ENCODE results near the gene OLIG1. TPM values are rescaled to one million over a fixed set of nuclear protein-coding genes. Genes with fewer than 3 reads are reported as not detected.

The OLIG1 gene
- total and polyA plus RNA-seq, 2 donors (not counting 1 experiment from before 2014, with no cell fraction given), result 0.33 TPM; not detected in 1

DNA sequence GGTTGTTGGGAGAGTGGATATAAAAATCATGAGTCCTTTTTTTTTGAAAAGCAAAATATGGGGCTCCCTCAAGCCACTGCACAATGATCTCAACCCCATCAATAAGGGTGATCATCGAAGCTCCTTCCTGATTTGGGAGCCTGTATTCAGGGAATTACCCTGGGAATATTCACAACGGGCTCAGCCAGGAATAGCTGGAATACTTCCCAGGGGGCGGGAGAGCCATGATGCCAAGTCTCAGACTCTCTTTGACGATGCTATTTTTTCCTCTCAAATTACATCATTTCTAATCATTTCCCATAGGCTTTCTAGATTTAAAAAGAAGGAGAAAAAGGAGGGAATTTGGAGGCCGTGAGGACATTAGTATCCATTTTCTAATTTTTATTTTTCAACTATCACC is 18.4 kb downstream of the OLIG1 start:
- Histone ChIP-seq H4K20me1 (ENCODE audit: control insufficient read depth, insufficient read depth, low read length, poor library complexity, severe bottlenecking) (no peaks in the 10 kb centered on the region), H3K4me3 (ENCODE audit: control extremely low read depth in 1 of 5, extremely low read depth in 1 of 5, insufficient read depth in 1 of 5, low read depth in 2 of 5, low read length in 4 of 5) (no peak overlapping the region), H3K27ac (ENCODE audit: low read length in 2 of 2) (no peak overlapping the region), H3K36me3 (replicated peaks in 1 of 2; ENCODE audit: control extremely low read depth in 1 of 2, control insufficient read depth in 1 of 2, extremely low read depth in 1 of 2, insufficient read depth in 2 of 2, low read length in 1 of 2) (no peaks in the 10 kb centered on the region), H2AFZ (ENCODE audit: insufficient read depth, low read depth, low read length, poor library complexity, severe bottlenecking) (no peak overlapping the region), H3K9ac (ENCODE audit: low read length) (no peak overlapping the region), H3K9me3 (ENCODE audit: control extremely low read depth in 1 of 3, control insufficient read depth in 2 of 3, insufficient read depth in 1 of 3, low read length in 2 of 3) (no peaks in the 10 kb centered on the region), H3K4me2 (replicated peaks; ENCODE audit: low read depth, low read length, poor library complexity, severe bottlenecking) (no peak overlapping the region), H3K79me2 (ENCODE audit: control insufficient read depth, insufficient read depth, low read length) (no peaks in the 10 kb centered on the region), H3K4me1 (ENCODE audit: control insufficient read depth in 2 of 2, insufficient read depth in 2 of 2, low read length in 2 of 2) (no peaks in the 10 kb centered on the region), H3K27me3 (replicated peaks in 1 of 4; ENCODE audit: control extremely low read depth in 1 of 4, control insufficient read depth in 3 of 4, insufficient read depth in 4 of 4, low read length in 3 of 4) (peaks cover 0 to 11% (median 4%) of the 10 kb centered on the region in 4 experiments)
- WGBS (ENCODE audit: insufficient coverage), result no CpG with 5 or more reads among the region's 5 CpGs
- ATAC-seq (ENCODE audit: low read depth), result no peak
- no peak overlapping the region for H3K27ac Mint-ChIP-seq
- CTCF ChIA-PET, result no interaction called here
- TF ChIP-seq EZH2 (IDR thresholded peaks at IDR 0.05; ENCODE audit: borderline replicate concordance, insufficient read depth, low read depth, low read length, poor library complexity, severe bottlenecking), result no peak
- TF ChIP-seq, protein P1, sequence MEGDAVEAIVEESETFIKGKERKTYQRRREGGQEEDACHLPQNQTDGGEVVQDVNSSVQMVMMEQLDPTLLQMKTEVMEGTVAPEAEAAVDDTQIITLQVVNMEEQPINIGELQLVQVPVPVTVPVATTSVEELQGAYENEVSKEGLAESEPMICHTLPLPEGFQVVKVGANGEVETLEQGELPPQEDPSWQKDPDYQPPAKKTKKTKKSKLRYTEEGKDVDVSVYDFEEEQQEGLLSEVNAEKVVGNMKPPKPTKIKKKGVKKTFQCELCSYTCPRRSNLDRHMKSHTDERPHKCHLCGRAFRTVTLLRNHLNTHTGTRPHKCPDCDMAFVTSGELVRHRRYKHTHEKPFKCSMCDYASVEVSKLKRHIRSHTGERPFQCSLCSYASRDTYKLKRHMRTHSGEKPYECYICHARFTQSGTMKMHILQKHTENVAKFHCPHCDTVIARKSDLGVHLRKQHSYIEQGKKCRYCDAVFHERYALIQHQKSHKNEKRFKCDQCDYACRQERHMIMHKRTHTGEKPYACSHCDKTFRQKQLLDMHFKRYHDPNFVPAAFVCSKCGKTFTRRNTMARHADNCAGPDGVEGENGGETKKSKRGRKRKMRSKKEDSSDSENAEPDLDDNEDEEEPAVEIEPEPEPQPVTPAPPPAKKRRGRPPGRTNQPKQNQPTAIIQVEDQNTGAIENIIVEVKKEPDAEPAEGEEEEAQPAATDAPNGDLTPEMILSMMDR (IDR thresholded peaks at IDR 0.05), result no peak
- no peaks in the 10 kb centered on the region for H3K9me3 Mint-ChIP-seq (ENCODE audit: insufficient read depth)
- peaks cover 33% of the 10 kb centered on the region for H3K27me3 Mint-ChIP-seq
- POLR2A ChIA-PET, result no interaction called here
- no peak overlapping the region for H3K4me3 Mint-ChIP-seq
- intact Hi-C loops (cut with micrococcal nuclease), result no loop called here
- DNase-seq, result no peak
- H3K4me1 Mint-ChIP-seq, result no peaks in the 10 kb centered on the region

DNA sequence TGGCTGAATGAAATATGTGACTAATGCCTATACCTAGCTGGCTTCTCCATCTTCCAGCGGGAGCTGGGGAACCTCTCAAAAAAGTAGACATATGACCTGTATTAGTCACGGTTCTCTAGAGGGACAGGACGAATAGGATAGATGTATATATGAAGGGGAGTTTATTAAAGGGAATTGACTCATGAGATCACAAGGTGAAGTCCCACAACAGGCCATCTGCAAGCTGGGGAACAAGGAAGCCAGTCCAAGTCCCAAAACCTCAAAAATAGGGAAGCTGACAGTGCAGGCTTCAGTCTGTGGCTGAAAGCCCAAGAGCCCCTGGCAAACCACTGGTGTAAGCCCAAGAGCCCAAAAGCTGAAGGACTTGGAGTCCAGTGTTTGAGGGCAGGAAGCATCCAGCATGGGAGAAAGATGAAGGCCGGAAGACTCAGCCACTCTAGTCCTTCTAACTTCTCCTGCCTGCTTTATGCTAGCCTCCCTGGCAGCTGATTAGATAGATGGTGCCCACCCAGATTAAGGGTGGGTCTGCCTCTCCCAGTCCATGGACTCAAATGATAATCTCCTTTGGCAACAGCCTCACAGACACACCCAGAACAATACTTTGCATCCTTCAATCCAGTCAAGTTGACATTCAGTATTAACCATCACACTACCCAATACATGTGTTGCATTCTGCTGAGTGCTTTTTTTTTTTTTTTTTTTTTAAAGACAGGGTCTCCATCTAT is 19.6 kb downstream of the OLIG1 start:
- H3K27ac Mint-ChIP-seq, result no peak overlapping the region
- Histone ChIP-seq H3K79me2 (ENCODE audit: control insufficient read depth, insufficient read depth, low read length) (no peaks in the 10 kb centered on the region), H3K27ac (ENCODE audit: low read length in 2 of 2) (no peak overlapping the region), H3K27me3 (replicated peaks in 1 of 4; ENCODE audit: control extremely low read depth in 1 of 4, control insufficient read depth in 3 of 4, insufficient read depth in 4 of 4, low read length in 3 of 4) (peaks cover 0 to 11% (median 3%) of the 10 kb centered on the region in 4 experiments), H3K9ac (ENCODE audit: low read length) (no peak overlapping the region), H3K9me3 (ENCODE audit: control extremely low read depth in 1 of 3, control insufficient read depth in 2 of 3, insufficient read depth in 1 of 3, low read length in 2 of 3) (no peaks in the 10 kb centered on the region), H3K36me3 (replicated peaks in 1 of 2; ENCODE audit: control extremely low read depth in 1 of 2, control insufficient read depth in 1 of 2, extremely low read depth in 1 of 2, insufficient read depth in 2 of 2, low read length in 1 of 2) (no peaks in the 10 kb centered on the region), H3K4me3 (ENCODE audit: control extremely low read depth in 1 of 5, extremely low read depth in 1 of 5, insufficient read depth in 1 of 5, low read depth in 2 of 5, low read length in 4 of 5) (no peak overlapping the region), H2AFZ (ENCODE audit: insufficient read depth, low read depth, low read length, poor library complexity, severe bottlenecking) (no peak overlapping the region), H4K20me1 (ENCODE audit: control insufficient read depth, insufficient read depth, low read length, poor library complexity, severe bottlenecking) (no peaks in the 10 kb centered on the region), H3K4me2 (replicated peaks; ENCODE audit: low read depth, low read length, poor library complexity, severe bottlenecking) (no peak overlapping the region), H3K4me1 (ENCODE audit: control insufficient read depth in 2 of 2, insufficient read depth in 2 of 2, low read length in 2 of 2) (no peaks in the 10 kb centered on the region)
- TF ChIP-seq EZH2 (IDR thresholded peaks at IDR 0.05; ENCODE audit: borderline replicate concordance, insufficient read depth, low read depth, low read length, poor library complexity, severe bottlenecking), result no peak
- TF ChIP-seq, protein P1 (IDR thresholded peaks at IDR 0.05), result no peak
- peaks cover 33% of the 10 kb centered on the region for H3K27me3 Mint-ChIP-seq
- DNase-seq (no peak), ATAC-seq (ENCODE audit: low read depth) (no peak)
- no peaks in the 10 kb centered on the region for H3K9me3 Mint-ChIP-seq (ENCODE audit: insufficient read depth)
- WGBS (ENCODE audit: insufficient coverage), result 76% methylated on average over 4 of the region's 4 CpGs
- no peaks in the 10 kb centered on the region for H3K4me1 Mint-ChIP-seq
- H3K4me3 Mint-ChIP-seq, result no peak overlapping the region
- intact Hi-C loops (cut with micrococcal nuclease), result no loop called here
- POLR2A ChIA-PET, result no interaction called here
- CTCF ChIA-PET, result no interaction called here

All from B cell (primary cell).